Activated CD4-positive, alpha-beta T cell treated with anti-CD3 and anti-CD28 coated beads, Interleukin-2, amount 50 U/mL, for 4 hours (primary cell): ENCODE measurements around the gene WDR89.
"Not testable (repeated sequence)": the region's sequence is repeated elsewhere in the genome, so short reads cannot be mapped to it uniquely, and the experiment has no call there.

Experiments
- DNase-seq, 2 experiments: peaks; one replicate each; pipeline ENCODE4 v3.0.0-alpha.2; 2020

The WDR89 gene

GRCh38 chr14:63594455-63595372 is 47.0 kb downstream of the WDR89 start:
- DNase-seq = no peak

- not testable (repeated sequence) for DNase-seq
These were observed 58.6 kb downstream of the WDR89 start for GRCh38 chr14:63583046-63583445.

GRCh38 chr14:63581491-63581890 is 60.2 kb downstream of the WDR89 start:
- no peak for DNase-seq

GRCh38 chr14:63578300-63578699 is 63.4 kb downstream of the WDR89 start:
- DNase-seq = no peak

GRCh38 chr14:63573581-63573980 is 68.1 kb downstream of the WDR89 start:
- no peak for DNase-seq

- no peak for DNase-seq
These were observed 76.2 kb downstream of the WDR89 start for GRCh38 chr14:63565448-63565847.

- DNase-seq = no peak
These were observed 77.4 kb downstream of the WDR89 start for GRCh38 chr14:63564318-63564717.

- DNase-seq = no peak
These were observed 78.2 kb downstream of the WDR89 start for GRCh38 chr14:63563370-63564026.

- DNase-seq = no peak
These were observed 79.3 kb downstream of the WDR89 start for GRCh38 chr14:63562405-63562804.

GRCh38 chr14:63555572-63555971 is 86.1 kb downstream of the WDR89 start:
- no peak for DNase-seq

GRCh38 chr14:63551332-63551731 is 90.3 kb downstream of the WDR89 start:
- DNase-seq = no peak

GRCh38 chr14:63547798-63548335 is 93.8 kb downstream of the WDR89 start:
- DNase-seq = no peak
